ENCODE measurements around the gene ATF7. TPM values are rescaled to one million over a fixed set of nuclear protein-coding genes. Genes with fewer than 3 reads are reported as not detected.

The ATF7 gene
- total RNA-seq, 1 experiment from 2014 or later, result 44.3 TPM

DNA sequence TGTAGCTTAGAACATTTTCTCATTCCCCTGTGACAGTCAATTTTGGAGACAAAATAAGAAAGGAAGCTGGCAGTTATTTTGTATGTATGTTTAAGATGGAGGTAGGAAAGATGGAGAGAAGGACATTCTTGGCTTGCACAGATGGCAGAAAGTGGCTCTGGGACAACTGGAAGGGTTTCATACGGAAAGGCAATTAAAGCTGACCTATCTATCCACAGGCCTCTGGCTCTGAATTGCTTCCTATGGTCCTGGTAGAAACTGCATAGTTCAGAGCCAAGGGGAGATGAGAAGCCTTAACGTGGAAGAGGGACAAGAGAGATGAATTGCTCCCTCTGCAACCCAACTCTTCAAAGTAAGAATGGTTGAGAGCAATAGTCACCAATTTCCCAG lies 110.9 kb downstream of the ATF7 start:
- ChIA-PET POLR2A (ENCODE audit: low non-redundant PET) (interaction anchor here (0.6 kb wide), 1 partner anchor 59 kb away, joined by 4 read pairs; no protein-coding TSS in a partner anchor), CTCF (interaction anchor here (0.5 kb wide), 1 partner anchor 242 kb away, joined by 7 read pairs; no protein-coding TSS in a partner anchor)
- Histone ChIP-seq H3K27ac (ENCODE audit: low read depth, low read length, poor library complexity, severe bottlenecking) (no peak overlapping the region), H3K4me3 (ENCODE audit: low read depth, low read length, poor library complexity, severe bottlenecking) (no peak overlapping the region), H3K27me3 (replicated peaks; ENCODE audit: insufficient read depth, low read depth, low read length, poor library complexity) (no peaks in the 10 kb centered on the region), H3K4me1 (ENCODE audit: insufficient read depth, low read length, poor library complexity, severe bottlenecking) (no peaks in the 10 kb centered on the region), H3K9me3 (ENCODE audit: low read depth, low read length, poor library complexity, severe bottlenecking) (no peaks in the 10 kb centered on the region), H3K36me3 (ENCODE audit: insufficient read depth, low read length, poor library complexity, severe bottlenecking) (peaks cover 38% of the 10 kb centered on the region)
- BruUV-seq (replicated peaks), result no TSS peak
- no peak for TF ChIP-seq CTCF (conservative IDR thresholded peaks at IDR 0.05; ENCODE audit: low read depth, low read length)
- TF ChIP-seq EZH2 (IDR thresholded peaks at IDR 0.05; ENCODE audit: borderline replicate concordance, low read depth, low read length, poor library complexity, severe bottlenecking), result no peak
- intact Hi-C loops (cut with micrococcal nuclease; ENCODE audit: unreplicated experiment), result no loop called here
- DNase-seq (ENCODE audit: low spot score), result no peak

GRCh38 chr12:53514628-53515290 lies 111.4 kb downstream of the ATF7 start:
- Histone ChIP-seq H3K27ac (ENCODE audit: low read depth, low read length, poor library complexity, severe bottlenecking) (no peak overlapping the region), H3K27me3 (replicated peaks; ENCODE audit: insufficient read depth, low read depth, low read length, poor library complexity) (no peaks in the 10 kb centered on the region), H3K9me3 (ENCODE audit: low read depth, low read length, poor library complexity, severe bottlenecking) (no peaks in the 10 kb centered on the region), H3K4me1 (ENCODE audit: insufficient read depth, low read length, poor library complexity, severe bottlenecking) (no peaks in the 10 kb centered on the region), H3K4me3 (ENCODE audit: low read depth, low read length, poor library complexity, severe bottlenecking) (no peak overlapping the region), H3K36me3 (ENCODE audit: insufficient read depth, low read length, poor library complexity, severe bottlenecking) (peaks cover 38% of the 10 kb centered on the region)
- CTCF ChIA-PET, result no interaction called here
- TF ChIP-seq EZH2 (IDR thresholded peaks at IDR 0.05; ENCODE audit: borderline replicate concordance, low read depth, low read length, poor library complexity, severe bottlenecking), result no peak
- TF ChIP-seq CTCF (conservative IDR thresholded peaks at IDR 0.05; ENCODE audit: low read depth, low read length), result no peak
- DNase-seq (ENCODE audit: low spot score), result no peak
- no TSS peak for BruUV-seq (replicated peaks)
- intact Hi-C loops (cut with micrococcal nuclease; ENCODE audit: unreplicated experiment), result no loop called here
- POLR2A ChIA-PET (ENCODE audit: low non-redundant PET), result interaction anchor here (0.6 kb wide), 1 partner anchor 60 kb away, joined by 4 read pairs; no protein-coding TSS in a partner anchor

- Histone ChIP-seq H3K27ac (ENCODE audit: low read depth, low read length, poor library complexity, severe bottlenecking) (no peak overlapping the region), H3K27me3 (replicated peaks; ENCODE audit: insufficient read depth, low read depth, low read length, poor library complexity) (no peaks in the 10 kb centered on the region), H3K4me1 (ENCODE audit: insufficient read depth, low read length, poor library complexity, severe bottlenecking) (no peaks in the 10 kb centered on the region), H3K4me3 (ENCODE audit: low read depth, low read length, poor library complexity, severe bottlenecking) (no peak overlapping the region), H3K36me3 (ENCODE audit: insufficient read depth, low read length, poor library complexity, severe bottlenecking) (peaks cover 34% of the 10 kb centered on the region), H3K9me3 (ENCODE audit: low read depth, low read length, poor library complexity, severe bottlenecking) (no peaks in the 10 kb centered on the region)
- no peak for DNase-seq (ENCODE audit: low spot score)
- ChIA-PET CTCF (no interaction called here), POLR2A (ENCODE audit: low non-redundant PET) (no interaction called here)
- intact Hi-C loops (cut with micrococcal nuclease; ENCODE audit: unreplicated experiment), result no loop called here
- no TSS peak for BruUV-seq (replicated peaks)
- TF ChIP-seq CTCF (conservative IDR thresholded peaks at IDR 0.05; ENCODE audit: low read depth, low read length) (no peak), EZH2 (IDR thresholded peaks at IDR 0.05; ENCODE audit: borderline replicate concordance, low read depth, low read length, poor library complexity, severe bottlenecking) (no peak)
Measured at GRCh38 chr12:53513712-53514410, 112.3 kb downstream of the ATF7 start.
